ENCODE results near the gene MEIG1. TPM values are rescaled to one million over a fixed set of nuclear protein-coding genes. Genes with fewer than 3 reads are reported as not detected.

Gene MEIG1
- total RNA-seq, 4 donors from 2014 or later: not detected

DNA sequence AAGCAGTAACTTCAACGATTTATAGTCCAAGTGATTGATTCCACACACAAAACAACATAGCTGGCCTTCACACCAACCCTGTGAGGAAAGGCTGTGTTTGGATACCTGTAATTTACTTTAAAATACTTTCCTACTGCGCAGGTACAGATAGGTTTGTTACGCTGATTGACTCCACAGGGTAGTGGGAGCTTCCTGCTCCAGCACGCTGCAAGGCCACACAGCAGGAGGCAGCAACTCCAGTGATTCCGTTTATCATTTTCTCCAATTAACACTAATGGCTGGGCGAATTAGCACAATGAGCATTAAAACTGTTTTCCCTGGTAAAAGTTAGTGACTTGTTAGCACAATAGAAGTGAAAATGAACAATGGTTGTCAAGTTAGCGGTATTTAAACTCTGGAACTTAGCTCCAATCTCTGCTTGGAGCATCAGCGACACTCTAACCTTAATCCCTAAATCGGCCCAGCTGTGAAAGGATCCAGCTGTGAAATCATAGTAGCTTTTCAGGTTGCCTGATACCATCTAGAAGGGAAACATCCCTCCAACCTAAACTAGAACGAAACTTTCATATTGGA, 6.3 kb upstream of the MEIG1 start:
- intact Hi-C loops (cut with DNase I; ENCODE audit: low total_unique reads): loop anchor here (10.0 kb wide), 1 partner anchor 68 kb away; no protein-coding TSS in a partner anchor
- WGBS, 2 donors: 34 to 40% methylated on average over 10 of the region's 10 CpGs
- TF ChIP-seq, protein P1, sequence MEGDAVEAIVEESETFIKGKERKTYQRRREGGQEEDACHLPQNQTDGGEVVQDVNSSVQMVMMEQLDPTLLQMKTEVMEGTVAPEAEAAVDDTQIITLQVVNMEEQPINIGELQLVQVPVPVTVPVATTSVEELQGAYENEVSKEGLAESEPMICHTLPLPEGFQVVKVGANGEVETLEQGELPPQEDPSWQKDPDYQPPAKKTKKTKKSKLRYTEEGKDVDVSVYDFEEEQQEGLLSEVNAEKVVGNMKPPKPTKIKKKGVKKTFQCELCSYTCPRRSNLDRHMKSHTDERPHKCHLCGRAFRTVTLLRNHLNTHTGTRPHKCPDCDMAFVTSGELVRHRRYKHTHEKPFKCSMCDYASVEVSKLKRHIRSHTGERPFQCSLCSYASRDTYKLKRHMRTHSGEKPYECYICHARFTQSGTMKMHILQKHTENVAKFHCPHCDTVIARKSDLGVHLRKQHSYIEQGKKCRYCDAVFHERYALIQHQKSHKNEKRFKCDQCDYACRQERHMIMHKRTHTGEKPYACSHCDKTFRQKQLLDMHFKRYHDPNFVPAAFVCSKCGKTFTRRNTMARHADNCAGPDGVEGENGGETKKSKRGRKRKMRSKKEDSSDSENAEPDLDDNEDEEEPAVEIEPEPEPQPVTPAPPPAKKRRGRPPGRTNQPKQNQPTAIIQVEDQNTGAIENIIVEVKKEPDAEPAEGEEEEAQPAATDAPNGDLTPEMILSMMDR (IDR thresholded peaks at IDR 0.05): no peak
- TF ChIP-seq POLR2A (IDR thresholded peaks at IDR 0.05): no peak
- peak overlapping the region; percentile 81 for H3K4me3 ChIP-seq (ENCODE audit: low read depth, poor library complexity, severe bottlenecking)
- DNase-seq (ENCODE audit: low spot score in 2 of 2): no peak

DNA sequence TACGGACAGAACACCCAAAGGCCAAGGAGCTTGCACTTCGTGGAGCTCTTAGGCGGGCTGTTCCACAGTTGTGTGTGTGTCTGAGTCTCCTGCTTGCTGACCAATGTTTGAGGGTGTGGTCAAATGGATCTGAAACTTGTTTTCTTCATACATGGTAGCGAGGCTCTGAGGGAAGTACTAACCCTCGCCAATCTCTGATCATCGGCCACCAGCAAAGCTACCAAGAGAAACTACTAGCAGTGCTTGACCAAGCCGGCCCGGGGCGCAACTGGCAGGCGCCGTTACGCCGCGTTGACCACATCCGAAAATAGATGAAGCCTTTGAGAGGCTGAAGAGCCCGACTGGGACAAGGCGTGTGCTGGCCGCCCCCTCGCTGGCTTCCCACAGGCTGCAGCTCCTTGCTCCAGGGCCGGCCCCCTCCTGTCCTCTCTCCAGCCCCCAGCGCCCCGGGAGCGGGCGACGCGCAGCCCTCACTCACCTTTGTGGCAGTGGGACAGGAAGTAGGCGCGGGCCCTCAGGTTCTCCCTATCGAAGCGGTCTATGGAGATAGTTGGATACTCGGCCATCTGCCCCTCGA, 5.7 kb upstream of the MEIG1 start:
- peak overlapping the region; percentile 81 for H3K4me3 ChIP-seq (ENCODE audit: low read depth, poor library complexity, severe bottlenecking)
- intact Hi-C loops (cut with DNase I; ENCODE audit: low total_unique reads): loop anchor here (10.0 kb wide), 1 partner anchor 69 kb away; no protein-coding TSS in a partner anchor
- no peak for TF ChIP-seq POLR2A (IDR thresholded peaks at IDR 0.05)
- TF ChIP-seq, protein P1 (IDR thresholded peaks at IDR 0.05): no peak
- peak; percentile 42 to 91 for DNase-seq (ENCODE audit: low spot score in 2 of 2)
- WGBS, 2 donors: 2 to 3% methylated on average over 23 to 31 of the region's 32 CpGs

DNA sequence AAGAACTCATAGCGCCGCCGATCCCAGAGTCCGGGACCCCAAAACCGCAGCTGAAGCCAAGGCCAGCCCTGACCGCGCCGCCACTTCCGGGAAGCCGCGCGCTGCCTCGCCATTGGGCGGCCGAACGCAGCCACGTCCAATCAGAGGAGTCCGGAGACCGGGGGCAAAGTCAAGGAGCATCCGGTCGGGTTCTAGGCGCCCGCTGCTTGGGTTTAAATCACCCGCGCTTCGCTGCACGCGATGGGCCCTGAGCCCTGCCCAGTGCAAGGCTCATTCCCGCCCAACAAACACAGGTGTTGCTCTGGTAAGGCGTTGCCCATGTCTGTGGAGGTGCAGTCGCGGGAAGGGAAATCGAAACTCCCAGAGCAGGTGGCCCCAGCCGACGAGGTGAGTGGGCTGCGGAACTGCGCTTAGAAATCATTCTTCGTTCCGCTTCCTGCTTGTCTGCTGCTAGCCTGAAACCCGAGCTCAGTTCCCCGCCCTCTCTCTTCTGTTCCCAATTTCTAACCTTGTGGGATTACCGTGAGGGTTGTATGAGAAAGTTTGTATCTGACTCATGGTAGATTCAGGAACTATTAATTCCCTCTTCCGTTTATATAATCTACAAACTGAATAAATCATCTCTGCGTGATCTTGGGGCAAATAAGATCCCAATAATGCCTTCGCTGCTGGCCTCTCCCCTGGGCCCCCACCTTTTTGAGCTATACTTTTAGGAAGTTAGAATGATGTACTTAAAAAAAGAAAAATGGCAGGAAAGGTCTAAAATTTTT, 5.0 kb upstream of the MEIG1 start, which contains the start of gene DCLRE1C:
TSS of gene DCLRE1C (minus strand) at position 96 of the 770 bp plus-strand sequence. CDS start at position 10, 86 bp downstream.
- peak; percentile 88 to 98 for DNase-seq (ENCODE audit: low spot score in 2 of 2)
- WGBS, 2 donors: 1% methylated on average over 41 to 45 of the region's 45 CpGs
- peak within 1 kb of the TSS; percentile 81 for H3K4me3 ChIP-seq (ENCODE audit: low read depth, poor library complexity, severe bottlenecking)
- intact Hi-C loops (cut with DNase I; ENCODE audit: low total_unique reads): loop anchor here (10.0 kb wide), 1 partner anchor 69 kb away; no protein-coding TSS in a partner anchor
- TF ChIP-seq POLR2A (IDR thresholded peaks at IDR 0.05): no peak
- TF ChIP-seq, protein P1 (IDR thresholded peaks at IDR 0.05): no peak

DNA sequence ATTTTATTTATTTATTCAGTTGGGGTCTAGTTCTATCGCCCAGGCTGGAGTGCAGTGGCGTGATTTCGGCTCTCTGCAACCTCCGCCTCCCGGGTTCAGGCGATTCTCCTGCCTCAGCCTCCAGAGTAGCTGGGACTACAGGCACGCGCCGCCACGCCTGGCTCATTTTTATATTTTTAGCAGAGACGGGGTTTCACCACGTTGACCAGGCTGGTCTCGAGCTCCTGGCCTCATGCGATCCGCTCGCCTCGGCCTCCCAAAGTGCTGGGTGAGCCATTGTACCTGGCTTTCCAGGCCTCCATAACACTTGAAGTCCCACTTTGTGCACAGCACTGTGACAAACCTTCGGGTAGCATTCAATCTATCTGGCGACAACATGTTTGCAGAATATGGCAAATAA, 4.3 kb upstream of the MEIG1 start:
- no peak for DNase-seq (ENCODE audit: low spot score in 2 of 2)
- H3K4me3 ChIP-seq (ENCODE audit: low read depth, poor library complexity, severe bottlenecking): no peak overlapping the region
- WGBS, 2 donors: 94% methylated on average over 19 of the region's 19 CpGs
- intact Hi-C loops (cut with DNase I; ENCODE audit: low total_unique reads): loop anchor here (10.0 kb wide), 1 partner anchor 70 kb away; no protein-coding TSS in a partner anchor
- TF ChIP-seq, protein P1 (IDR thresholded peaks at IDR 0.05): no peak
- TF ChIP-seq POLR2A (IDR thresholded peaks at IDR 0.05): no peak

DNA sequence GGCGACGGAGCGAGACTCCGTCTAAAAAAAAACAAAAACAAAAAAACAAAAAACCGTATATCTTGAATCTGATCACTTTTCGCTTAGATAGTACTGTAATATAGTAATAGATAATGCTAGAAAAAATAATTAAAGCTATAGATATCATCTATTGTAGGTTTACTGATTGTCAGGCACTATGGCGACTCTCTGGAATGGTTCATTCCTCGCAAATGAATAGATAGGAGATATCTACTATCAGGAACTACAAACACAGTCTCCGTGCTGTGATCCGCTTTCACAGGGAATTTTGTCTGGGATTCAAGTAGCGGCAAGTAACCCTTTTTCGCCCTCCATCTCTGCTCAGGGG, 342 bp upstream of the MEIG1 start:
- intact Hi-C loops (cut with DNase I; ENCODE audit: low total_unique reads): loop anchor here (10.0 kb wide), 1 partner anchor 74 kb away; no protein-coding TSS in a partner anchor
- WGBS, 2 donors: 41 to 50% methylated on average over 12 of the region's 12 CpGs
- TF ChIP-seq, protein P1 (IDR thresholded peaks at IDR 0.05): no peak
- DNase-seq (ENCODE audit: low spot score in 2 of 2): no peak
- H3K4me3 ChIP-seq (ENCODE audit: low read depth, poor library complexity, severe bottlenecking): peak overlapping the region; percentile 47
